Mesothelial cell of epicardium (in vitro differentiated cells): ENCODE results near the gene PLK3. TPM values are rescaled to one million over a fixed set of nuclear protein-coding genes. Genes with fewer than 3 reads are reported as not detected.

Experiments
- DNase-seq, 2 experiments: peaks; one replicate each; pipeline ENCODE4 v3.0.0; 2021; ENCODE audit warnings: low spot score in 2 of 2; ENCODE audit not compliant: unreplicated experiment in 2 of 2
- H3K27ac Mint-ChIP-seq: 2 replicates; pipeline ENCODE4 v1.8.0; 2021; ENCODE audit warnings: mixed read lengths
- H3K27me3 Mint-ChIP-seq: 2 replicates; pipeline ENCODE4 v1.8.0; 2021; ENCODE audit warnings: low read depth, mixed read lengths
- H3K36me3 Mint-ChIP-seq: 2 replicates; pipeline ENCODE4 v1.8.0; 2021; ENCODE audit warnings: mixed read lengths
- H3K4me1 Mint-ChIP-seq: 2 replicates; pipeline ENCODE4 v1.8.0; 2021; ENCODE audit warnings: mixed read lengths
- H3K4me3 Mint-ChIP-seq: 2 replicates; pipeline ENCODE4 v1.8.0; 2021; ENCODE audit warnings: mild to moderate bottlenecking, moderate library complexity, mixed read lengths
- H3K9me3 Mint-ChIP-seq: 2 replicates; pipeline ENCODE4 v1.8.0; 2021; ENCODE audit warnings: mixed read lengths
- total RNA-seq: library from RNA; stranded (reverse); gene quantifications from 3 replicates; pipeline ENCODE4 v1.2.1, GENCODE V29; 2021
- TF ChIP-seq, protein P1 (sequence below): fragments of 200-600 bp; sonication (generic); IDR thresholded peaks from one replicate; pipeline ENCODE4 v1.5.0; 2021; ENCODE audit warnings: antibody characterized with exemption; ENCODE audit not compliant: unreplicated experiment

The PLK3 gene
- total RNA-seq, 1 donor from 2014 or later, result 27.5 TPM

DNA sequence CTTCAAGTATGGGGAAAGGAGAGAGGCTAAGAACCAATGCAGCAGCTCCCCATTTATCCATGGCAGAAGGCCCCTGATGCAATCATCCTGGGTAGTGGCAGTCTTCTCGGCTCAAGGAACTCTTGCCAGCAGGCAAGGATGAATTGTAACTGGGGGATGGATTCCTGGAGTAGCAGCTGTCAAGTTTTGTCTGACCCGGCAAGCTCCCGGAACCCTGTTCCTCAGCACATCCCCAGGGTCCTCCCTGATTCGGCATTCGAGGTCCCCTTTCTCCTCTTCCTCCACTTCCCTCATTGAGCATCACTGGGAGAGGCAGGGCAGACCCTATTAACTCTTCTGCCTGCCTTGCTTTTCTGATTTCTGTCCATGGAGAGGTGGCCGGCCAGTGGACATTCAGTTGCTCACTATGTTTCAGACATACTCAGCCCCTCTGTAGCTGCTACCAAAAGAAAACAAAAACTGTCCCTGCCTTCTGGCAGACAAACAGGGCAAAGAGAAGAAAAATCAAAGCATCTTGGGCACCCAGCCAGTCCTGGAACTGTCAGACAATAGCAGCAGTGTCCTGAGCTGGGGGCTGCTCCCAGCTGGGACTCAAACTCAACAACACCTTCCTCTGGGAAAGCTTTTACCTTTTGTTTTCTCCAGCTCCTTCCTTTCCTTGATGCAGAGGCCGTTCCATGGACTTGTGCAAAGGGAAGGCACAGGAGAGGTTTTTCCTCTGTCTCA is 48.4 kb downstream of the PLK3 start:
- Mint-ChIP-seq H3K4me1 (peaks cover 3% of the 10 kb centered on the region), H3K9me3 (no peaks in the 10 kb centered on the region), H3K27ac (no peak overlapping the region), H3K36me3 (peaks cover 12% of the 10 kb centered on the region), H3K27me3 (peaks cover 10% of the 10 kb centered on the region), H3K4me3 (no peak overlapping the region)
- DNase-seq, result no peak
- TF ChIP-seq, protein P1, sequence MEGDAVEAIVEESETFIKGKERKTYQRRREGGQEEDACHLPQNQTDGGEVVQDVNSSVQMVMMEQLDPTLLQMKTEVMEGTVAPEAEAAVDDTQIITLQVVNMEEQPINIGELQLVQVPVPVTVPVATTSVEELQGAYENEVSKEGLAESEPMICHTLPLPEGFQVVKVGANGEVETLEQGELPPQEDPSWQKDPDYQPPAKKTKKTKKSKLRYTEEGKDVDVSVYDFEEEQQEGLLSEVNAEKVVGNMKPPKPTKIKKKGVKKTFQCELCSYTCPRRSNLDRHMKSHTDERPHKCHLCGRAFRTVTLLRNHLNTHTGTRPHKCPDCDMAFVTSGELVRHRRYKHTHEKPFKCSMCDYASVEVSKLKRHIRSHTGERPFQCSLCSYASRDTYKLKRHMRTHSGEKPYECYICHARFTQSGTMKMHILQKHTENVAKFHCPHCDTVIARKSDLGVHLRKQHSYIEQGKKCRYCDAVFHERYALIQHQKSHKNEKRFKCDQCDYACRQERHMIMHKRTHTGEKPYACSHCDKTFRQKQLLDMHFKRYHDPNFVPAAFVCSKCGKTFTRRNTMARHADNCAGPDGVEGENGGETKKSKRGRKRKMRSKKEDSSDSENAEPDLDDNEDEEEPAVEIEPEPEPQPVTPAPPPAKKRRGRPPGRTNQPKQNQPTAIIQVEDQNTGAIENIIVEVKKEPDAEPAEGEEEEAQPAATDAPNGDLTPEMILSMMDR, result no peak

DNA sequence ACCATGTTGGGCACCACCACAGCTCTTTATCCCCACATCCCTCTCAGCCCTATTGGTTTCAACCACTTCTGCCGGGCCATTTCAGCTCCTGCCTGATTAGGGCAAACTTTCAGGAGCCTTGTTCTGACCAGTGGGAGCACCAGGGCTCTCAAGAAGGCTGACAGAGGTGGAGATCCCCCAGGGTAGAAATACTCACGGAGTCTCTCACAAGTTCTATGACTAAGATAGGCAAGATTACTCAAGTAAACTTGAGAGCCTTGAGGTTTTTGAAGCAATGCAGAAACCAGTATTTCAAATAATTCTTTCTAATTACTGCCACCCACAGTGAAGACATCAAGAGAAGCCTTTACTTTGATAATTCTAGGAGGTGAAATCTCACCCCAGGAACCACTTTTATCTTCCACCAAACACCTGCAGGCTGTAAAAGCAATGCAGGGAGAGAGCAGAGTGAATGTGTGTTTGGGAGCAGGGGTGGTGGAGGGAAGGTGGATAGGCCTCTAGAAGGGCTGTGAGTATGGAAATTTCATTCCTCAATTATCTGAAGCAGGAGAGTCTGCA is 49.5 kb downstream of the PLK3 start:
- TF ChIP-seq, protein P1, result no peak
- Mint-ChIP-seq H3K4me1 (no peaks in the 10 kb centered on the region), H3K36me3 (peaks cover 16% of the 10 kb centered on the region), H3K9me3 (no peaks in the 10 kb centered on the region), H3K4me3 (no peak overlapping the region), H3K27me3 (peaks cover 4% of the 10 kb centered on the region), H3K27ac (no peak overlapping the region)
- DNase-seq, result no peak

DNA sequence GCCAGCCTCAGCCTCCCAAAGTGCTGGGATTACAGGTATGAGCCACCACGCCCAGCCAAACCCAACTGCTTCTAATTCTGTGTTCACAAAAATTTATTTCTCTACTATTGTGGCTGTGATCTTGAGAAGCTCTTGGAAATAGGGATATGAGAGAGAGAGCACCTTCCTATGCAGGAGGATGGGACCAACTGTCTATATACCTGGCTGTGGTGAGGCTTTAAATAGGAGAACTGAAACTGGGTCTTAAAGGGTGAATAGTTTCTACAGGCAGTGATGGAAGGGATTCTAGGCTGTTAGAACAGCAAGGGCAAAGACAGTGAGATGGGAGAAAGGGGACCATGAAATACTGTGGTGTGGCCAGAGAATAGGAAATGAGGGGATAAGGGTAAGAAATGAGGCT is 51.1 kb downstream of the PLK3 start:
- Mint-ChIP-seq H3K27me3 (no peaks in the 10 kb centered on the region), H3K9me3 (no peaks in the 10 kb centered on the region), H3K36me3 (peaks cover 22% of the 10 kb centered on the region), H3K4me3 (no peak overlapping the region), H3K27ac (no peak overlapping the region), H3K4me1 (no peaks in the 10 kb centered on the region)
- TF ChIP-seq, protein P1, result no peak
- DNase-seq, result no peak

DNA sequence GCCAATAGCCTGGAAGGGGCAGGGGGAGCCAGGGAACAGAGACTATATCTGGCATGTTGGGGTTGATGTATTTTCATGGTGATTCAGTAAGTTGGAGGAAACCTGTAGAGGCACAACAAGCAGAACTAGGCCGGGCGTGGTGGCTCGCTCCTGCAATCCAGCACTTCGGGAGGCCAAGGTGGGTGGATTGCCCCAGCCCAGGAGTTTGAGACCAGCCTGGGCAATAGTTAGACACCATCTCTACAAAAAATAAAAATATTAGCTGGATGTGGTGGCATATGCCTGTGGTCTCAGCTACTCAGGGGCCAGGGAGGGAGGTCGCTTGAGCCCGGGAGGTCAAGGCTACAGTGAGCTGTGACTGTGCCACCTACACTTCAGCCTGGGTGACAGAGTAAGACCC is 53.0 kb downstream of the PLK3 start:
- no peak for DNase-seq
- H3K36me3 Mint-ChIP-seq, result peaks cover 33% of the 10 kb centered on the region
- TF ChIP-seq, protein P1, result no peak
- H3K4me1 Mint-ChIP-seq, result no peaks in the 10 kb centered on the region
- H3K9me3 Mint-ChIP-seq, result no peaks in the 10 kb centered on the region
- no peak overlapping the region for H3K4me3 Mint-ChIP-seq
- no peaks in the 10 kb centered on the region for H3K27me3 Mint-ChIP-seq
- H3K27ac Mint-ChIP-seq, result no peak overlapping the region

DNA sequence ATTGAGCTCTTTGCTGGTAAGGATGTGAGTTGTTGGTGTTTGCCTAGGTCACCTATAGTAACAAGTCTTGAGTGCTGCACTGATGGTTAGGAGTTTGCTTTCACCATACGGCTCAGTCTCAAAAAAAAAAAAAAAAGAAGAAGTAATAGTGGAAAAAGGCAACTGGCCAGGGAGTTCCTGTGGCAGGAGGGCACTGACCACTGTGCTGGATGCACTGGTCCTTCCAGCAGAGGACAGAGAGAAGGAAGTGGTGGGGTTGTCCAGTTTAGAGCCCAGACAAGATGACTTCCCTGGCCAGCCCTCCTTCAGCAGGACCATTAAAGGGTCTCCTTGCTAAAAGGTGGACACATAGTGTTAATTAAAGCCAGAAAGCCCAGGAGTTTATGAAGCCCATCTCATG is 54.8 kb downstream of the PLK3 start:
- H3K9me3 Mint-ChIP-seq, result no peaks in the 10 kb centered on the region
- TF ChIP-seq, protein P1, result no peak
- no peaks in the 10 kb centered on the region for H3K27me3 Mint-ChIP-seq
- no peak overlapping the region for H3K27ac Mint-ChIP-seq
- no peaks in the 10 kb centered on the region for H3K4me1 Mint-ChIP-seq
- H3K36me3 Mint-ChIP-seq, result peaks cover 33% of the 10 kb centered on the region
- no peak overlapping the region for H3K4me3 Mint-ChIP-seq
- no peak for DNase-seq

Other genes with a start within 250 kb of the PLK3 start
- gene TMEM53, start 125.9 kb upstream of the PLK3 start, total RNA-seq, result 8.9 to 9.9 TPM (median 9.8 TPM) in 3 replicates
- gene ARMH1, start 125.7 kb upstream of the PLK3 start, total RNA-seq, result 14.9 to 19.1 TPM (median 17.9 TPM) in 3 replicates
- not detected in 3 replicates for gene RNU5D-1, start 69.2 kb upstream of the PLK3 start, total RNA-seq
- gene KIF2C, start 60.5 kb upstream of the PLK3 start, total RNA-seq, result 17.1 to 20.4 TPM (median 18.2 TPM) in 3 replicates
- gene RPS8, start 24.8 kb upstream of the PLK3 start, total RNA-seq, result 2,191 to 2,296 TPM (median 2,278 TPM) in 3 replicates
- gene BEST4, start 12.2 kb upstream of the PLK3 start, total RNA-seq, result 1.4 to 1.7 TPM (median 1.4 TPM) in 3 replicates
- 0.31 to 0.72 TPM (median 0.47 TPM) in 3 replicates for gene DYNLT4, start 7.0 kb downstream of the PLK3 start, total RNA-seq
- gene BTBD19, start 8.1 kb downstream of the PLK3 start, total RNA-seq, result 33.6 to 43.7 TPM (median 38.3 TPM) in 3 replicates
- 1.4 to 1.7 TPM (median 1.4 TPM) in 3 replicates for gene PTCH2, start 42.9 kb downstream of the PLK3 start, total RNA-seq
- gene EIF2B3, start 186.2 kb downstream of the PLK3 start, total RNA-seq, result 20.8 to 23.5 TPM (median 21.3 TPM) in 3 replicates
- gene HECTD3, start 210.9 kb downstream of the PLK3 start, total RNA-seq, result 30.3 to 34.3 TPM (median 32.3 TPM) in 3 replicates
- 84.0 to 88.3 TPM (median 85.6 TPM) in 3 replicates for gene UROD, start 211.9 kb downstream of the PLK3 start, total RNA-seq